Limb (tissue), 2 donors: ENCODE results near the gene MAN1A1.
A peak's percentile ranks its signal among the peaks of the same experiment; 100 is the strongest.

Experiments
- DNase-seq, 2 donors: peaks; one replicate each; pipeline ENCODE4 v3.0.0-alpha.2; 2016; ENCODE audit errors: extremely low spot score in 2 of 2

The MAN1A1 gene

DNA sequence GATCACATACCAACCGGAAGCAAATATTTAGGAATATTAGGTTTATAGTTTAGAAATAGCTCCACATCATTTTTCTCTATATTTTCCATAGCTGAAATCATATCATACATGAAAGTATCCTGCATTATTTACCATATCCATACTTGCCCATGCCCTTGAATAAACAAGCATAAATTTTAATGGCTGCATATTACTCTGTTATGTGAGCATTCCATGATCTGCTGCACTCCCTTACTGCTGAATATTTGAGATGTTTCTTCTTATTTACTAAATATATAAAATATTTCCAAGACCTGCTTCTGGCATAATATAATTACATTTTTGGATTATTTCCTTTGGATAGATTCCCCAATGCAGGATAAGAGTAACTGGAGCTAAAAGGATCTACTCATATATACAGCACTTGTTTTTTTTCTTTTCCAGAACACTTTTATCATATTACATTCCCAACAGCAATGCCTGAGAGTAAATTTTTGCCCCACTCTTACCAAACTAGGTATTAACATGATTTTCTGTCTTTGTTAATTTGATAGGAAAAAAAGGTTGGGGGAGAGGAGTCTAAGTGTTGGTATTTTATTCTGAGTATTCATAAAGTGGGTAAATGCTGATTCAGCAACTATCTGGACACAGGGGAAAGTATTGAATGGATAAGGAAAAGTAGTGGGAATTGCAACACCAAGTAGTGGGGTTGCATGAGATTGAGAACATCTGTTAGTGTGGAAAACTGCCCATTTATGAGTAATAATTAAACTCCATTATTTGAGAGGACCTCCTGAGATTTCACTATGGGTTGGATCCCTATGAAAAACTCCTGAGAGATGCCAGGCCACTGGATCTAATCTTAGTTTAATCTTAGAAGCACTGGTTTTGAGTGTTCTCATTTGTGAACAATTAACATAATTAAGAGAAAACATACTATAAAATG lies 76.0 kb downstream of the MAN1A1 start:
- no peak for DNase-seq

GRCh38 chr6:119270545-119270944 lies 79.0 kb downstream of the MAN1A1 start:
- no peak for DNase-seq

- no peak for DNase-seq
Observed at GRCh38 chr6:119269266-119270103, 80.1 kb downstream of the MAN1A1 start.

DNA sequence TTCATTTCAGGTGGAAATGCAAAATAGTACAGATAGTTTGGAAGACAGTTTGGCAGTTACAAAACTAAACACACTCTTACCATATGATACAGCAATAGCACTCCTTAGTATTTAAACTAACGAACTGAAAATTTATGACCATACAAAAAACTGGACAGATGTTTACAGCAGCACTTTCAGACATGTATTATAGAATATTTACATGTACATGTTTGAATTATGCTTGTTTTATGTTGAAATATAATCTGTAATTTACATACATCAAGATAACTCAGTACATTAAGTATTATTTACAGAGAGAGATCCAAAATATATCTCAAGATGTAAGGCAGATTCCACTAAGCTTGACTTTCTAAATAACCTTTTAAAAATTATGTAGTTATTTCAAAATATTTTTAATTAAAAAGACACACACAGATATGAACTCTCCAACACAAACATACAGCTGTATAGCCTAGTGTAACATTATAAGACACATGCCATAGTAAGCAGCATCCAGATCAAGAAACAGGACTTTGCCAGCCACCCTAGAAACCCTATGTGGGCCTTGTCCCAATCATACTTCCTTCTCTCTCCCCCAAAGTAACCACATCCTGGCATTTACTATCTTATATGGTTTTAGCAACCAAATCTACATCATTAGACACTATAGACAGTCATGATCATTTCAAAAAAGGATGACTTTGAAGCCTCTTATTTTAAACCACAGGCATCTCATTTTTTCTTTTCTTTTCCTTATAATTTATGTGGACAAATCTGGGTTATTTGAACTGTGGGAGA lies 82.2 kb downstream of the MAN1A1 start:
- DNase-seq = no peak

GRCh38 chr6:119264854-119265397 lies 84.6 kb downstream of the MAN1A1 start:
- no peak for DNase-seq

DNA sequence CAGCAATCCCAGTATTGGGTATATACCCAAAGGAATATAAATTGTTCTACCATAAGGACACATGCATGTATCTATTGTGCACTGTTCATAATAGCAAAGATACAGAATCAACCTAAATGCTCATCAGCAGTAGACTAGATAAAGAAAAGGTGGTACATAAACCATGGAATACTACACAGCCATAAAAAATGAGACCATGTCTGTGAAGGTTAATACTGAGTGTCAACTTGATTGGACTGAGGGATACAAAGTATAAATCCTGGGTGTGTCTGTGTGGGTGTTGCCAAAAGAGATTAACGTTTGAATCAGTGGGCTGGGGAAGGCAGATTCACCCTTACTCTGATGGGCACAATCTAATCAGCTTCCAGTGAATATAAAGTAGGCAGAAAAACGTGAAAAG lies 86.9 kb downstream of the MAN1A1 start:
- no peak for DNase-seq

GRCh38 chr6:119261944-119262284 lies 87.6 kb downstream of the MAN1A1 start:
- no peak for DNase-seq

GRCh38 chr6:119259027-119259426 lies 90.5 kb downstream of the MAN1A1 start:
- no peak for DNase-seq

GRCh38 chr6:119257726-119258125 lies 91.8 kb downstream of the MAN1A1 start:
- no peak for DNase-seq

- DNase-seq = no peak
Observed at GRCh38 chr6:119256978-119257462, 92.5 kb downstream of the MAN1A1 start.

- DNase-seq = no peak
Observed at GRCh38 chr6:119256392-119256791, 93.2 kb downstream of the MAN1A1 start.

- DNase-seq = no peak
Observed at GRCh38 chr6:119255492-119255891, 94.1 kb downstream of the MAN1A1 start.

DNA sequence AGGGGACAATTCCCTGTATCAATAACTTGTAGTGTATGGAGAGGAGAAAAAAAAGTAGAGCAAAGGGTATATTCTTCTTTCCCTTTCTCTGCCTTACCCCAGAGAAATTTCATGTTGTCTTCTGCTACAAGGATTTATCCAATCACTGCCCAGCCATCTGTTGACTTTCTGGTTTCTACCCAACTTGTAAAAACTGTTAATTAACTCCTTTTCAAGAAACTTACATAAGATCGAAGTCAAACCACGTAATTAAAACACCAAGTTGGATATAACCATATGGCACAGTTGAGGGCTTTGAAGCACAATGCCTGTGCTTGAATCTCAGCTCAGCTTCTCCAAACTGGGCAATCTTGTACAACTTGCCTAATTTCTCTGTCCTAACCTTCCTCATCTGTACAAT lies 99.5 kb downstream of the MAN1A1 start:
- no peak for DNase-seq

- DNase-seq = no peak
Observed at GRCh38 chr6:119249319-119249718, 100.2 kb downstream of the MAN1A1 start.

DNA sequence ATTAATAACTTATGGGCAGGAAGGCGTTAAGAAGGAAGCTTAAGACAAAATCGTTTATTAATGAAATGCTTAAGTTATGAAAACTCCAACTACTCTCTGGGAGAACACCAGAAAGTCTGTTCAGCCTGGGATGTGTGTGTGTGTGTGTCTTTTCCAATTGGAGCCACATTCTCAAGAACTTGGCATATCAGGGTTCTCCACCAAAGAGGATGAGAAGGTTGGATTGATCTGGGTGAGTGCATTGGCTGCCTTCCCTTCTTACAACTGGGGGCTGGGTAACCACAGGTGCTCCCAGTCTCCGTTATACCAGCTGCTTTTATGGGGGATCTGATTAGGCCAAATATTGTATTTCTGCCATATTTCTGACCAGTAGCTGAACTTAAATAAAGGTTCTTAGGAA lies 102.1 kb downstream of the MAN1A1 start:
- no peak for DNase-seq

GRCh38 chr6:119243657-119244056 lies 105.9 kb downstream of the MAN1A1 start:
- no peak for DNase-seq

DNA sequence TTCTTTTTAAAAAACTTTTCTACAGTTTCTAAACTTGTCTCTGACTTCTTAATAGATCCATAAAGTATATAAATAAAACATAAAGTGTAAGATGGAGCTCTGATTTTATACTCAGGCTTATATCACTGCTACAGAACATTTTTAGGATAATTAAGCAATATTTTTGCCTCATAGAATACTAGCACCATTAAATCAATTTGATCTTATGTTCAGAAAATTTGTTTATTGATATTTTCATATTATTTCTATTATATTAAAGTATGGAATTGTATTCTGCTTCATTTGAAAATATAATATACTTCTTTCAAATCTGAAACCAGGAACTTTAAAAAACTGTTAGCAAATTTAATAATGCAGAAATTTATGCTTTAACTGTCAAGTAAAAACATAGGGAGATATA lies 106.5 kb downstream of the MAN1A1 start:
- no peak for DNase-seq

- no peak for DNase-seq
Observed at GRCh38 chr6:119241540-119242309, 107.8 kb downstream of the MAN1A1 start.

DNA sequence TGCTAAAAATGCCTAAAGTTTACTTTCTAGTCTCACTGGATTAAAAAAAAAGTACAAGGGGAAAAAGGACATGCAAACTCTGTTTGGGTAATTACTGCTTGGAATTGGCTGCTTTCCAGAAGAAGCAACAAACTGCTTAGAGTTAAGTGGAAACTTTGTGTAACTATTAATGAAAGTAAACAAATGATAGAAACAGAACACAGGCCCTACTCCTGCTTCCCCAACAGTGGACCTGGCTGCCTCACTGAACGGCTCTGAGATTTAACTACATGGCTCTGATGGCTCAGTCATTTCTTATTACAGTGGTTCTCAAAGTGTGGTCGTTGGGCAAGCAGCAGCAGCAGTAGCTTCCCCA lies 108.5 kb downstream of the MAN1A1 start:
- DNase-seq = peak in 1 of 2 donors; percentile 35

DNA sequence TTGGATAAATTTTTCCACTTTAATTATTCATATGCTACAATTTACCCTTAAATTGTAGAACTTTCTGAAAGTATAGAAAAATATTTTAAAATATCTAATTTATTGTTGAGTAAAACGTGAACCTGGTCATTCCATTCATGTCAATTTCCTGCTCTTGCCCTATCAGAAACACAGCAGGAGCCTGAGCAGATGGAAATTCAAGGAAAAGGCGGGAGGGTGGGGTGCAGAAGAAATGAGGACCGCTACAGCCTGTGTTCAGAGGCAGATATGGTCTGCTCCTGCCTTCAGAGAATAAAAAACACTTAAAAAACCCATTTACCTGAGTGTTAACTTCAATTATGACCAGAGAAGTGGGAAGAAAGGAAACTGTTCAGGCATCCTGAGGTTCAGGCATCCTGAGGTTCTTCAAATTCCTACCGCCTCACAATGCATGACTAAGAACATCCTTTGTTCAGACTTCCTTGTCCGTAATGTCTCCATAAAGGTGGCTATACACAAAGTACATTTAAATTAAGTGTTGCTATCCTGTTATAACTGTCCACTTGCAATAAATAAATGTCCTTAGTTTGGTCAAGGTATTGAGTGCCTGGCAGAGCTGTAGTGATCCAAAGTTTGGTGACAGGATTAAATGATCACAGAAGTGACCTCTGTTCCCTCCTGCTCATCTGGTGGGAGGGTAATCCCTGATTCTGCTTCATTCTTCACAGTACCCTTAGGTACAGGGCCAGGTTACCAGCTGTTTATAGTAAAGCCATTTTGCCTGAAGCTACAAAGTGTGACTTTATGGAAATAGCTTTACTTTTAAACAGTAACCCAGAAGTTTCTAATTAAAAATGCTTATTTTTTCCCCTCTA lies 109.1 kb downstream of the MAN1A1 start:
- DNase-seq = no peak
